GF-D8 (cell line): ENCODE measurements around the gene C1QL4.

Source experiments
- DNase-seq: peaks from one replicate; lab custom pipeline; 2025; lab: John Stamatoyannopoulos, UW

C1QL4 gene

DNA sequence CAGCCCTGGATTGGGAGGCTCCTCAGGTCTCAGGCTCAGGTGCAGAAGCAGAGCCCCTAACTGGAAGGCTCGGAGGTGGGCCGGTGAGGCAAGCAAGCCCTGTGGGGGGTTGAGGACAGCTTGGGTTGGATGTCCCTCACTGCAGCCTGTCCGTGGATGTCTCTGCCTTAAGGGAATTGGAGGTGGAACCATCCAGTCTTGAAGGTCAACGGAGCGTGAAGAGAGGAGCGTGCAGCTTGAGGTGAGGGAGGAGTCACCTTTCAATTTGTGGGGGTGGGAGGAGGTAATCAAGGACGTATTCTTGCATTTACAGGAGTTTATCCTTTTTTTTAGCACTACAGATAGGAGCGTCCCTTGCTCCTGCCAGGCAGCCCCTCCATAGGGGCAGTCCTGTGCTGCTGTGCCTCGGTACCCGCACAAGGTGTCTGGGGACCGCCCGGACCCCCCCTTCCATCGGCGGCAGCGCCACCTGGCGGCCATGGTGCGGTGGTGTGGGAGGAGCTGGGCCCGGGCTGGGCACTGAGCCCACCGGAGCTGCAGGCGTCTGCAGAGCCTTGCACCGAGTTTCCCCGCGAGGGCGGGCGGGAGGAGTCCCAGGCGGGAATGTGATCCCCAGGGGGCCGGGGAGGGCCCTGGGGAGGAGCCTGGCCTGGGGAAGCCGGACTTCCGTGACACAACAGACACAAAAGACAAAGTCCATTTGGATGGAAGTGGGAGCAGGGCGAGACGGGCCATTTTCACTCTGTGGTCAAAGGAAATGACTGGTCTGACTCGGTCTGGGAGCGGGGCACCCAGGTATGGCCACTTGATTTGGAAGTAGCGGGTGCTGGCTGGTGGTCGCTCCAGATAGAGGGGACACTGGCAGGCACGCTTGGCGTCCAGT lies 10.6 kb upstream of the C1QL4 start:
- DNase-seq: no peak

DNA sequence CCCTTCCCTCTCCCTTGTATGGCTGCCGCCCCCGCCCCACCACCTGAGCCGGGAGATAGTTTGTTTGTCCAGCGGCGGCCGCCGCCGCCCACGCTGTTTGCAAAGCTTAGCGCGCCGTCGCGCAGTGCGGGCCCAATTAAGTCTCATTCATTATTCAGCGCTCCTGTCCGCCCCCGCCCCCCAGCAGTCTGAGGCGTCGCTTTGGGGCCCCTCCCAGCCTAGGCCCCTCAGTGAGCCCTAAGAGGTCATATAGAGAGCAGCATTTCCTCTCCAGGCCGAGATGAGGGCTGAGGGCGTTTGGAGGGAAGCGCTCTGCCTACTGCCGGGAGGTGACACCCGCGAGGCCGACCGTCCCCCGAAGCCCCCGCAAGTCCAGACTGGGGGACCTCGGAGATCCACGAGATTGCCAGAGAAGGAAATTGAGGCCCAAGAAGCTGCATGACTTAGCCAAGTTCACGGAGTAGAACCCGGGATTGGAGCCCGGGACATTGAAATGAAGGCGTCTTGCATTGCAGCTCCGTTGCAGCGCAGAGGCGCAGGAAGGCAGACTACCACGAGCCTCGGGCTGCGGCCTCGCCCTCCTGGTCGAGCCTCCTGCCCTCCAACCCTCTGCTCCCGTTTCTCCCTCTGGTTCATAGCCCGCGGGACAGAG lies 9.8 kb upstream of the C1QL4 start, which contains the start of gene DNAJC22:
TSS of gene DNAJC22 (plus strand) at position 230 of the 652 bp plus-strand sequence. CDS start 1,985 bp downstream, outside the sequence.
- no peak for DNase-seq

DNA sequence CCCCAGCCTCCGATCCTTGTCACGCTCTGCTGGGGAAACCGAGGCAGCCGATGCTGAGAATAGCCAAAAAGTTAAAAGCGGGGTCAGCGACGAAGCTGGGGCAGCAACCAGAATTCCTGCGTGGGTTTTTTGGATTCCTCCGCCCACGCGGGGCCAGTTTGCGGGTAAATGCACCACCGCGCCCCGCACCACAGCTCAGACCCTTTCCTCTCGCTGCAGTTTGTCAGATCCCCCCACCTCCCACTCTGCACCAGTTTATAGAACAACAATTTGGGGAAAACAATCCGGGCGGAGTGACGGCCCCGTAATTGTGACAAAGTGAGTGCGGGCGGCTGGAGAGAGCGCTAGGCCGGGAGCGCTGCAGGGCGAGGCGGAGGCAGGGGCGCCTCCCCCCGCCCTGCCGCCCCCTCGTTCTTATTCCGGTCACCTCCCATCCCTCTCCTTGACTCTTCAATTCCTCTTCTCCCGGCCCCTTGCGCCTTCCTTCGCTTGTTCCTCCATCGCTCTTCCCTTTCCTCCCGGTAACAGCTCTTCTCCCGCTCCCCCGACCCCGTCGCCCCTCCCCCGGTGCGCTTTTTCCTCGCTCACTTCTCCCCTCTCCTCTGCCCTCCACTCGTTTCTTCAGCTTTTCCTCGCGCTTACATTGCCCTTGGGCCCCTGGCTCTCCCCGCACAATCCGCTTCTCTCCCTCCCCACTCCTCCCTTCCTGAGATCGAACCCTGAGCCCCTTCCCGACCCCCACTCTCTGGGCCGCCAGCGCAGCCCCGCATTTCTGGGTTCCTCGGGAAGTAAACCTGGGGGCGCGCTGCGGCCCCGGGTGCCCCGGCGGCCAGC lies 9.1 kb upstream of the C1QL4 start:
- DNase-seq: no peak

DNA sequence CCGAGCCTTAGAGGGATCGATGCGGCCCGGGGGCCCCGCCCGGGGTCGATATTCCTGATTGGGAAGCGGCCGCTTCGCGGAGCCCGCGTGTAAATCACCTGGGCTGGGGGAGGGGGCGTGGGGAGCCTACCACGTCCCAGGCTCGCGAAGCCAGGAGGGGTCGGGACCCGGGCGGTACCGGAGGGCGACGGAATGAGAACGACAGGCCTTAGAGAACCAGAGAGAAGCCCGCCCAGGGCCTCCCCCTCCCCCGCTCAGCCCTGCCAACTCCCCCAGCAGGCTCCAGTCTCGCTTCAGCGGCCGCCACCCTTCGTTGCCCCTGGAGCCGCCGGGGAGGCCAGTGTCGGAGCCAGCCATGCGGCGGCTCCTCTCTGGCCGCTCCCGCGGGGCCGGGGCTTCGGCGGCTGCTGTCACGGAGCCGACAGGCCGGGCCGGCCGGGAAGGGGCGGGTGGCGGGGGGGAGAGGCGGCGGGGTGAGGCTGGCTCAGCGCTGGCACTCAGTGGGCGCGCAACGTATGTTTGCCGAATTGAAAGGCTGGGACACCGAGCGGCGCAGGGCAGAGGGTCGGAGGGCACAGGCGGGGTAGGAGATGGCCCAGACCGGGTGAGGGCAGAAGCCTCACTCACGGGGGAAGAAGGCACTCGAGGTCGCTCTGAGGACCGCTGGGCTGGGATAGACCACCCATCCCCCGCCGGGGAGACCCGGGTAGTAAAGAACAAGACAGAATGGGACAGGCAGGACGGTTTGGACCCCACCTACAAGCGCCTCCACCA lies 8.2 kb upstream of the C1QL4 start:
- DNase-seq: no peak

DNA sequence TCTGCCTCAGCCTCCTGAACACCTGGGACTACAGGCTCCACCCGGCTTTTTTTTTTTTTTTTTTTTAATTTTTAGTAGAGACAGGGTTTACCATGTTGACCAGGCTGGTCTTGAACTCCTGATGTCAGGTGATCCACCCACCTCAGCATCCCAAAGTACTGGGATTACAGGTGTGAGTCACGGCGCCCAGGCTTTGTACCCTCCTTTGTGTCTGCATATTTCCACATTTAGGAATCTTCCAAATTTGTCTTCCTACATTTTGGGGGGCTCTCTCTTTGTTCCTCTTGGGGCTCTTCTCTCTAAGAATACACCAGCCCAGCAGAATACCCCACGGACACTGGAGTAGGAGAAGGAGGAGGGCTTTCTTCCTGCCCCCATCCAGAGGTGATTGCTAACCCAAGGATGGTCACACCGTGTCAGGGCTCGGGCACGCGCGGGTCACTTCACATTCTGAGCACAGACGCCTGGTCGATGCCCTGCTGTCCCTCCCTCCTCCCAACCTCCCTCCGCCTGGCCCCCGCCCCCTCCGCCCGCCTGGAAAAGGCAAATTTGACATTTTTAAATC lies 7.6 kb upstream of the C1QL4 start:
- DNase-seq: no peak

DNA sequence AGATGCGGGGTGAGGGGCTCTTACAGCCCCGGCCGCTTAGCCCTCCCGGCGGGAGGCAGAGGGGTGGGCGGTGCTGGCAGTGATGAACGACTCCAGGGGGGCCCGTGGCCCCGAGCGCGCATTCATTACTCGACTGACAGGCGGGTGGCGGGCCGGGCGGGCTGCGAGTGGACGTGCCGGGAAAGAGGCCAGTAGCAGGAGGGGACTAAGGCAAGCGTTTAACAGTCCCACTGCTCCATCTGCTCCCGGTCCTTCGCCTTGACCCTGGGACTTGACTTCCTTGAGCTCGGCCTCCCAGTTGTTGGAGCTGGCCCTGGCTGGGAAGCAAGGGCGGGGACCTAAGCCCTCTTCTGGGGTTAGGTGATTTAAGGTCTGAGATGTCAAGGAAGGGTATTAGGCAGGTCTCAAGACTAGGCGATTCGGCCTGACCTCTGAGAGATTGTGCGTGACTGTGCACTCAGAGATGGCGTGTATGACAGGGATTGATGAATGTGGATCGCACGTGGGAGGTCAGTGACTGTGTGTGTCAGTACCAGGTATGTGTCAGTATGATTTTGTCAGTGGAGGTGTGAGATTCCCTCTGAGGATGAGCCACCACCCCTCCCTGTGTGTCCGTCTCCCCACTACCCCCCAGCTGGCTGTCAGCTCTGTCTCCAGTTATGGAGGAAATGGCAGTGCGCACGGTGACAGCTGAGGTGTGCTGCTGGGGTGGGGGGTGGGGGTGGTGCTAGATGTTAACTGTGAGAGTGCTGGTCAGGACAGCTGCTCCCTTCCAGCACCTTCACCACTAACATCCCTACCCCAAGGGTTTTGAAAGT lies 6.1 kb upstream of the C1QL4 start:
- no peak for DNase-seq

DNA sequence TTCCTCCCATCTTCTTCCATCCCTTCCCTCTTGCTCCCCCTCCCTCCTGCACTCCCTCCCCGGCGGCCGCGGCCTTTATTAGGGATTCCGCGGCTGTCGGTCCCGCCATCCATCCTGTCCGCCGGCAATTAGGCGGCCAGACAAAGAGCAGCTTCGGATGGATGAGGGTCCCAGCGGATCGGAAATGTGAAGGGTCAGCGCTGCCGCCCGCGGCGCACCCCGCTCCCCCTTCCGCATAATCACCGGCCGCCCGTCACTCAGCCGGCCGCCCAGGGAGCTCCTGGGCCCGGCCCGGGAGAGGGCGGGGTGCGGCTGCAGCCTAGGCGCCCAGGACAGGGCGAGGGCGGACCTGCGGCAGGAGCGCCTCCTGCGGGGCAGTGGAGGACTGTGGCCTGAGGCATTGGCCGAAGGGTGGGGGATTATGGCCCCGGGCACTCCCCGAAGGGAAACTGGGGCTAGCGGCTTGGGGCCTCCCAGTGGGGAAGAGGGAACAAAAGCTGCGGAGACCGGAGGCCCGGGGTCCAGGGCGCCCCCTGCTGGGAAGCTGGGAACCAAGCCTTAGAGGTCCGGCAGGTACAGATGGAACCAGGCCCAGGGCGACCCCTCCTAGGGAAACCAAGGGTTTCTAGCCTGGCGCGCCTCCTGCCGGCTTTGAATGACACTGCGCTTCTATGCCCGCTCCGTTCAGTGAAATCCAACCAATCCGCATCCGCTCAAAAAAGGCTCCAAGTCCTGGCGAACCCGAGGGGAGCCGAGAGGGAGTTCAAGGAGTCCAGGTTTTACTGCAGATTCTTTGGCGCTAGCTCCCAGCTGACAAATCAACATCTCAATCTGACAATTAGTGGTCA lies 5.3 kb upstream of the C1QL4 start:
- DNase-seq: peak; percentile 17

DNA sequence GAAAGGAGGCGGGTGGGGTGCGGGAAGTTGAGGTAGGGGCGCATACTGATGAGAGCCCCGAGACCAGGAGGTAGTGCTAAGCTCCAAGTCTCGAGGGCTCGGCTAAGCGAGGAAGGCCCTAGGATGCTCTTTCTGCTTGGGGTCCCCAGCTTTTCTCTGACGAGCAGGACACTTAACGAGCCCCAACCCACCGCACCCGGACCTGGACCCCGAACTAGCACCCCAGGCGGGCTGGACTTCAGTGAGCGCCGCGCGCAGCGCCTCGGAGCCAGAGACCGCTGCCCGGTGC lies 4.7 kb upstream of the C1QL4 start:
- DNase-seq: no peak

DNA sequence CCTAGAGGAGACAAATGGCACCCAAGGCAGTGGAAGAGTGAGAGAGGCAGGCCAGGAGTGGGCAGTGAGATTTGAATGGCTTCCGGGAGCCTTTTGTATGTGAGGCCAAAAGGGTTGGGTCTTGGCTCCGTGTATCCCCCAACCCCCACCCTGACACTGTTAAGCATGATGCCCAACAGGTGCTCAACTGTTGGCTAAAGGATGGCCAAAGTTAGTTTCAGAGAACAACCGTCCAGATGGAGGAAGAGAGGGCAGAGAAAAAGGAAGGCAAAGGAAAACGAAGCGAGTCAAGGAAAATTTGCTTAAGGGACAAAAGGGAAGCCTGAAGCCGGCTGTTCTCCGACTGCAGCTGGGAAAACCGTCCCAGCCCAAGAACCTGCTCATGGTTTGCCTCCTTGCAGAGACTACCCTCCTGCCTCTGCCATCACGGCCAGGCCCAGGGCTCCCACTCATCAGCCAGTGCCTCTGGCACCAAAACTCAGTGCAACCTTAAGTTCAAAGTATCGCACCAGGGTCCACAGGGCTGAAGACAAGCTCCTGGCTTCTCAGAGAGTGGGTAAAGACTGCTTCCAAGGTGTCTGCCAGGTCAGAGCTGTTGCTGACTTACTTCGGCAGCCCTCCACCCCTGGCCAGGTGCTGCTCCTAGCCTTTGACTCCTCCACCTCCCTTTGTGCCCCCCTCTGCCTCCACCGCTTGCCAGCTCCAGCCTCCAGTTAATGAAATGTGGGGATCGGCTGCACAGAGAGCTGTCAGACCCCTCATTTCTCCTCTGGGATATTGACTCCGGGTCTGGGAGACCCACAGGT lies 4.2 kb upstream of the C1QL4 start:
- DNase-seq: no peak

DNA sequence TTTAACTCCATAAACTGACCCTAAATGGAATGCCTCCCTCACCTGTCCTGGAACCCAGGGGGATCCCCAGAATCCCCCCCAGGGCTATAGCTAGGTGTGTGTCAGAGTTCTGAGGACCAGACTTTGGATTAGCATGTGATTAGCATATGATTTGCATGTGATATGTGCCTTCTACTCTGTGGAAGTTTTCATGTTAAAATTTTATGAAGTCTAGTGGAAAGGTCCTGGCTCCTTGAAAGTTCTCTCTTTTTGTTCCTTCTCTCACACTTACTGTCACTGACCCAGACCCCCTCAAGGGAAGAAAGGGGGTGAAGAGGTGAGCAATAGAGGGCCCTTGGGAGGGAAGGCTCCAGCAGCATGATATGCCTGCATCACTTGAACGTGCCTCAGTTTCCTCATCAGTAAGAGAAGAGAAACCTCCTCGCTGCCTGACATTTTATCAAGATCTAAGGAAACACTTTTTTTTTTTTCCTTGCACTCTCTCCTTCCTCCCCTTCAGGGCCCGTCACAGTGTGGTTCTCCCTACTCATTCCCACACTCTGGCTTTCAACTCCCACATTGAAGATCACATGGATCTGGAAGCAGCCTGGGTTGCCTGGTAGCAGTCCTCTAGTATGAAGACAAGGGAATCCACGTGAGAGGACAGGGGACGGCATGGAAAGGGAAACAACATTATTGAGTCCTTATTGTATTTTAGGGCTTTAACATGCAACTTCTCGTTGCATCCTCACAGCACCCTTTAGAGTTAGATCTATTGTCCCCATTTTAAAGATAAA lies 3.3 kb upstream of the C1QL4 start:
- no peak for DNase-seq

DNA sequence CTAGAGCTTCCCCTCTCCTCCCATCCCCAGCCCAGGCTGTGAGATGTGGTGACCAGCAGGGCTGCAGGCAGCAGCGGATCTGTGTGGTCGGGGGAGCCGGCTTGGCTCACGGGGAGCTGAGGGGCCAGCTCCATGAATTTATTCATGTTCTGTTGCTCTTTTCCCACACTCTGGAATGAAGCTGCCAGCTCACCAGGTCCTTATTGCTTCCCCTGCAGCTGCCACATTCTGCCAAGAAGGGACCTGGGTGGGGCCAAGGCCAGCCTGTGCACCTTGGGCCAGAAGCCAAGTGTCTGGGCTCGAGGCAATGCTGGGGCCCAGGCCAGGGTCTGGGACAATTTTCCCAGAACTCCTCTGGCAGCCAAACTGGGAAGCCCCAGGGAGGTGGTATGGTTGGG lies 2.5 kb upstream of the C1QL4 start:
- no peak for DNase-seq

DNA sequence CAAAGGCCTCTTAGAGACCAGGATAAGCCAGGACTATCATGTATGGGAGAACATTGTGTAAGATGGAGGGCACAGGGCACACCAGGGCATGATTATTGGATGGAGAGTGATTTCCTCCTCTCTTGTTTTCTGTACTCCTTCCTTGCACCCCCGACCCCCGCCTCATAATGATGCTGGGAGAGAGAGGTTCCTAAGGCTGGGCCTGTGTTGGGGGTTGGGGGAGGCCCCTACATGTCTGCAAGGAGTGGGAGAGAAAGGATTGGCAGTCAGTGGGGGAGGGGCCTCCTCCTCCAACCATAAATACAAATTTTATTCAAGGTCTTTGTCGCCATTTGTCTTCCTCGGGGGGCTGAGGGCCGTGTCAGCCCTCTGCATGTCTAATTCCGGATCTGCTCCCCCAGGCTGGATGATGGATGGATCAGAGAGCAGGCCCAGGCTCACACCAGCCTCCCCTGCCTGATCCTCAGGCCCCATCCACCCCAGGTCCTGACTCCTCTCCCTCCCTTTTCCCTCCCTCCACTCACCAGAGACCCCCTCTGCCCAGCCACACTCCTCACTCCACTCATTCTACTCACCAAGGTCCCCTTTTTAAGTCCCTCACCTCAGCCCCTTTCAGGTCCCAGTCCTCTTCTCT lies 2.0 kb upstream of the C1QL4 start:
- no peak for DNase-seq

DNA sequence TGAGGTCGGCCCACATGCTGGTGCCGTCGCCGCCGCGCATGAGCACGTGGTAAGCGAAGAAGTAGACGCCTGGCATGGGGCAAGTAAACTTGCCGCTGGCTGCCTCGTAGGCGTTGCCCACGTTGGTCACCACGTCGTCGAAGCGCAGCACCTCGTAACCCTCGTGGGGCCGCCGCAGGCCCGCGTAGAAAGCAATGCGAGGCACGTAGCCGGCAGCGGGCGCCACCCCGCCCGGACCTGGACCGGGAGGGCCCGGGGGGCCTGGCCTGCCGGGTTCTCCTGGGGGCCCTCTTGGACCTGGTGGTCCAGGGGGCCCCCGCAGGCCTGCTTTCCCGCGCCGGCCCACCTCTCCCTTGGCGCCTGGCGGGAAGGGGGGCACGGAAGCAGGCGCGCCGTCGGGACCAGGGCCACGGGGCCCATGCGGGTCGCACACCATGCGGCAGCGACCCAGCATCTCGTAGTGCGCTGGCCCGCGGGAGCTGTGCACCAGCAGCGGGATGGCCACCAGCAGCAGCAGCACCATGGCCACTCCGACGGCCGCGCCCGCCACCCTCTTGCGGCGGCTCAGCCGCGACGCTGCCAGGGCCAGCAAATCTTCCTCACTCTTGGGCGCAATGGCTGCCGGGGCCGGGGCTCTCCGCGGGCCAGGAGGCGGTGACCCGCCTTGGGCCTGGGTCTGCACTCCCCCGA lies 888 bp downstream of the C1QL4 start:
- no peak for DNase-seq

DNA sequence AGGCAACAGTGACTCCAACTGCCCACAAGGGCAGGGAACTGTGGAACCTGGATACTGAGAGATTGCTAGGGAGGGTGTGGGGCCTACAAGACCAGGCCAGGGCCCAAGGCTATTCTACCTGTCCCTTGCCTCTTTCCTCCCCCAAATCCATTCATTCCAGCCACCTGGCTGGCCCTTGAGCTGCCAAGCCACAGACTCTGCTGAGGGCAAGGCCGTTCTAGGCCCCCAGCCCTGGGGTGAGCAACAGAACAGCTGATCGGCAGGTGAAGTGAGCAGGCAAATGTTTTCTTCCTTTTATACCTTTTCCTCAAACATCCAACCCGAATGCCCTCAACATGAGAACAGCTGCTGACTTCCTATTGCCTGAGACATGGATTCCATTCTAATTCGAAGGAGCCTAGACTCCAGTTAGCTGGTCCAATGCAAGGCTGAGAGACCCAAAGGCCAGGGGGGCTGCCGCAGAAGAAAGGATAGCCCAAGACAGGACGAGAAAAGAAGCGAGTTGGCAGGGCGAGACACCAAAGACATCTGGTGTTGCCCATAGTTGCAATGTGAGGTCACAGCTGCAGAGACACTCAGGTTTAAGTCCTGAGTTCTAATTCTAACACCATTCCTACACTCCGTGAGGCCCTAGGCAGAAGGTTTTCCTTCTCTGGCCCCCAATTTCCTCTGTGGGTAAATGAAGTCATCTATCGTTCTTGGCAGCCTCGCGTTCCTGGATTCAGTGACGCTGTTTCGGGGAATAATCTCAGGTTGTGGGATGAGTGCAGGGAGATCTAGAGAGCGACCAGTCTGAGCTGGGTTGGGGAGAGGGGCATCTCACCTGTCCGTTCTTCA lies 1.7 kb downstream of the C1QL4 start:
- DNase-seq: no peak

DNA sequence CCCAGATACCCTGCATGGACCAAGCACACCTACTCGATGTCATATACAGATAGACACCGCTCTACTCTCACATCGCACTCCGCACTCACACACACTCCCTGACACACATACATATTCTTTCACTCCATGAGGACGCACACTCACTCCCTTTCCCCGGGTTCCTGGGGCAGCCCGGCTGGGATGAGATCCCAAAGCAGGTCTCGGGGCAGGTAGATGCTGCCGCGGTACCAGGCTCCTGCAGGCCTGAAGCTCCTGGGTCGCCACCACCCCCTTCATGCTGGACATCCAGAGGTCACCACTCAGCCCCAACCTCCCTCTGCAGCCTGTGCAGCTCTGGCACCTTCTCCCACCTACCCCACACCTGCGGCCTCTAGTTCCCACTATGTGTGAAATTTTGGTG lies 2.3 kb downstream of the C1QL4 start:
- no peak for DNase-seq

DNA sequence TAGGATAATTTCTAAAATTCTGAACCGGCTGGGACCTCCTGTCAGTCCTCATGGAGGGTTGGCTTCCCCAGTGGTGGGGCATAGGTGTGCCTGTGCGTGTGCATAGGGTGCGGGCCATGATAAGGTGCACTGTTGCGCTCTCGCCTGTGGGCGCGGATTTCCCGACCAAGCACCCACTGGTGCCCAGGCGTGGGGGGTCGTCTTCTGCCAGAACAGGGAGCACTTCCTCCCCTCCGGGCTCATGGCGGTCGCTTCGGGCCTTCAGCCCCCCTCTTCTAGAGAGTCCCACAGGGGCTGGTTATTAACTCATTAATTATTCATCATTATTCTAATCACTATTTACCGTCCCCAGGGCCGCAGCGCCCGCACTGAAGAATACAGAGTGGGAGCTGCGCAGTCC lies 2.8 kb downstream of the C1QL4 start:
- no peak for DNase-seq
